ENCODE measurements around the gene GMPR2.
"Not testable (repeated sequence)": the region's sequence is repeated elsewhere in the genome, so short reads cannot be mapped to it uniquely, and the experiment has no call there.

Gene GMPR2

GRCh38 chr14:24232645-24233537 is at the start of gene GMPR2:
Gene GMPR2 (plus strand): TSS chr14:24232929. CDS start chr14:24233254, 325 bp downstream.
- peak; percentile 96 for DNase-seq

- DNase-seq = no peak
Observed at GRCh38 chr14:24183014-24183481, 49.7 kb upstream of the GMPR2 start.

GRCh38 chr14:24184104-24184970 is 48.4 kb upstream of the GMPR2 start:
- no peak for DNase-seq

- no peak for DNase-seq
Observed at GRCh38 chr14:24185026-24185425, 47.7 kb upstream of the GMPR2 start.

GRCh38 chr14:24185741-24186140 is 47.0 kb upstream of the GMPR2 start:
- DNase-seq = no peak

GRCh38 chr14:24186831-24187538 is 45.7 kb upstream of the GMPR2 start:
- DNase-seq = no peak

- no peak for DNase-seq
Observed at GRCh38 chr14:24187539-24187915, 45.2 kb upstream of the GMPR2 start.

GRCh38 chr14:24188251-24189058 is 44.3 kb upstream of the GMPR2 start, which contains the start of gene IPO4:
Gene IPO4 (minus strand): TSS chr14:24188816. CDS start chr14:24188787, 29 bp downstream.
- DNase-seq = peak; percentile 98

GRCh38 chr14:24189059-24189375 is 43.7 kb upstream of the GMPR2 start:
- DNase-seq = no peak

GRCh38 chr14:24189460-24189859 is 43.3 kb upstream of the GMPR2 start:
- no peak for DNase-seq

GRCh38 chr14:24190416-24190815 is 42.3 kb upstream of the GMPR2 start:
- no peak for DNase-seq

GRCh38 chr14:24192933-24193332 is 39.8 kb upstream of the GMPR2 start:
- DNase-seq = no peak

GRCh38 chr14:24194186-24194872 is 38.4 kb upstream of the GMPR2 start:
- no peak for DNase-seq

GRCh38 chr14:24194873-24195185 is 37.9 kb upstream of the GMPR2 start:
- no peak for DNase-seq

GRCh38 chr14:24195186-24196070 is 37.3 kb upstream of the GMPR2 start, which contains the start of gene TM9SF1:
Gene TM9SF1 (minus strand): TSS chr14:24195441. CDS start chr14:24195019, 422 bp downstream.
- DNase-seq = peak; percentile 92

GRCh38 chr14:24196071-24197055 is 36.4 kb upstream of the GMPR2 start:
- no peak for DNase-seq

- DNase-seq = no peak
Observed at GRCh38 chr14:24197056-24197450, 35.7 kb upstream of the GMPR2 start.

GRCh38 chr14:24198814-24199524 is 33.8 kb upstream of the GMPR2 start:
- DNase-seq = no peak

GRCh38 chr14:24202538-24202937 is 30.2 kb upstream of the GMPR2 start:
- DNase-seq = not testable (repeated sequence)

Measured in NCI-H2171 treated with DMSO at 0.1 percent for 48 hours (cell line).